Tibial nerve (tissue), 4 donors: ENCODE measurements around the gene CENPT.

ENCODE experiments used
- CTCF ChIP-seq, 5 experiments: fragments of 200-600 bp in 3 of 5; fragments of 450-650 bp in 2 of 5; sonication (generic) in 3 of 5; IDR thresholded peaks; one replicate each; pipeline ENCODE4 v1.5.1; 2016 to 2019; ENCODE audit warnings: antibody characterized with exemption in 5 of 5, mild to moderate bottlenecking in 3 of 5, moderate library complexity in 2 of 5
- EP300 ChIP-seq, 2 donors: sonication (generic); formaldehyde crosslinking; IDR thresholded peaks; one replicate each; pipeline ENCODE4 v1.6.1; 2017; ENCODE audit warnings: antibody characterized with exemption in 2 of 2, mild to moderate bottlenecking in 1 of 2
- POLR2A ChIP-seq, 2 donors: fragments of 450-650 bp; IDR thresholded peaks; one replicate each; pipeline ENCODE4 v1.6.1; 2017; ENCODE audit warnings: antibody characterized with exemption in 2 of 2, mild to moderate bottlenecking in 2 of 2, moderate library complexity in 2 of 2

- no peak for TF ChIP-seq CTCF (IDR thresholded peaks at IDR 0.05)
- no peak for TF ChIP-seq EP300 (IDR thresholded peaks at IDR 0.05)
- TF ChIP-seq POLR2A (IDR thresholded peaks at IDR 0.05) = no peak
Measured at GRCh38 chr16:67879462-67879861, 32.0 kb upstream of the CENPT start.
